H54 (cell line): ENCODE data around the gene SPOCK2.

Experiments
- DNase-seq: peaks from one replicate; pipeline ENCODE4 v3.0.0; 2011; ENCODE audit warnings: low spot score, mixed read lengths; ENCODE audit not compliant: insufficient read length
- FAIRE-seq: peaks from 3 replicates; lab custom pipeline; 2011; peaks lifted over from hg19 to GRCh38; lab: Jason Lieb, UNC
- POLR2A ChIP-seq: IDR thresholded peaks from 2 replicates; pipeline ENCODE4 v1.6.1; 2011; ENCODE audit warnings: low read depth, mild to moderate bottlenecking, low read length

Gene SPOCK2

GRCh38 chr10:72012796-72013195 lies 75.6 kb downstream of the SPOCK2 start:
- DNase-seq (no peak), FAIRE-seq (no peak)
- no peak for TF ChIP-seq POLR2A

GRCh38 chr10:72011976-72012512 lies 76.3 kb downstream of the SPOCK2 start:
- no peak for DNase-seq
- no peak for FAIRE-seq
- no peak for TF ChIP-seq POLR2A

- FAIRE-seq (no peak), DNase-seq (no peak)
- TF ChIP-seq POLR2A = no peak
Measured at GRCh38 chr10:72011468-72011867, 76.9 kb downstream of the SPOCK2 start.

GRCh38 chr10:72011016-72011415 lies 77.3 kb downstream of the SPOCK2 start:
- DNase-seq = no peak

GRCh38 chr10:72010234-72010973 lies 77.9 kb downstream of the SPOCK2 start:
- DNase-seq (no peak), FAIRE-seq (no peak)
- TF ChIP-seq POLR2A = no peak

More at GRCh38 chr10:72011016-72011415, 77.3 kb downstream of the SPOCK2 start:
- no peak for TF ChIP-seq POLR2A
- no peak for FAIRE-seq

GRCh38 chr10:72009425-72010081 lies 78.8 kb downstream of the SPOCK2 start:
- DNase-seq (no peak), FAIRE-seq (no peak)
- TF ChIP-seq POLR2A = no peak

GRCh38 chr10:72009051-72009424 lies 79.3 kb downstream of the SPOCK2 start:
- DNase-seq (no peak), FAIRE-seq (no peak)
- TF ChIP-seq POLR2A = no peak
